HCT116 (cell line): ENCODE measurements around the gene CERK.

ENCODE experiments used
- ELF1 ChIP-seq: IDR thresholded peaks from 2 replicates; pipeline ENCODE4 v1.6.1; 2012; ENCODE audit warnings: low read depth, borderline replicate concordance
- JUND ChIP-seq: IDR thresholded peaks from 2 replicates; pipeline ENCODE4 v1.6.1; 2012
- POLR2AphosphoS5 ChIP-seq: IDR thresholded peaks from 2 replicates; pipeline ENCODE4 v1.6.1; 2011; ENCODE audit warnings: mild to moderate bottlenecking, low read depth, low read length, moderate library complexity
- RAD21 ChIP-seq: IDR thresholded peaks from 2 replicates; pipeline ENCODE4 v1.6.1; 2012; ENCODE audit warnings: low read depth, mild to moderate bottlenecking
- SP1 ChIP-seq: IDR thresholded peaks from 2 replicates; pipeline ENCODE4 v1.6.1; 2012; ENCODE audit warnings: low read depth
- TF ChIP-seq, protein P1 (sequence below), 3 experiments: fragments of 200-600 bp in 1 of 3; sonication (generic) in 1 of 3; IDR thresholded peaks in 2 of 3; conservative IDR thresholded peaks in 1 of 3; 2 replicates each; pipeline ENCODE4 v1.5.1; 2012 to 2017; ENCODE audit warnings: low read depth in 2 of 3, low read length in 2 of 3, antibody characterized with exemption in 1 of 3, borderline replicate concordance in 1 of 3, control low read depth in 1 of 3, mild to moderate bottlenecking in 1 of 3, mixed read lengths in 1 of 3, mixed run types in 1 of 3, moderate library complexity in 1 of 3; ENCODE audit not compliant: insufficient read depth in 1 of 3
- TF ChIP-seq, protein P2 (sequence below): IDR thresholded peaks from 2 replicates; pipeline ENCODE4 v1.6.1; 2011; ENCODE audit warnings: mild to moderate bottlenecking, low read length, moderate library complexity; ENCODE audit not compliant: insufficient replicate concordance; ENCODE audit errors: extremely low read depth
- TF ChIP-seq, protein P3 (sequence below): IDR thresholded peaks from 2 replicates; pipeline ENCODE4 v1.6.1; 2012

DNA sequence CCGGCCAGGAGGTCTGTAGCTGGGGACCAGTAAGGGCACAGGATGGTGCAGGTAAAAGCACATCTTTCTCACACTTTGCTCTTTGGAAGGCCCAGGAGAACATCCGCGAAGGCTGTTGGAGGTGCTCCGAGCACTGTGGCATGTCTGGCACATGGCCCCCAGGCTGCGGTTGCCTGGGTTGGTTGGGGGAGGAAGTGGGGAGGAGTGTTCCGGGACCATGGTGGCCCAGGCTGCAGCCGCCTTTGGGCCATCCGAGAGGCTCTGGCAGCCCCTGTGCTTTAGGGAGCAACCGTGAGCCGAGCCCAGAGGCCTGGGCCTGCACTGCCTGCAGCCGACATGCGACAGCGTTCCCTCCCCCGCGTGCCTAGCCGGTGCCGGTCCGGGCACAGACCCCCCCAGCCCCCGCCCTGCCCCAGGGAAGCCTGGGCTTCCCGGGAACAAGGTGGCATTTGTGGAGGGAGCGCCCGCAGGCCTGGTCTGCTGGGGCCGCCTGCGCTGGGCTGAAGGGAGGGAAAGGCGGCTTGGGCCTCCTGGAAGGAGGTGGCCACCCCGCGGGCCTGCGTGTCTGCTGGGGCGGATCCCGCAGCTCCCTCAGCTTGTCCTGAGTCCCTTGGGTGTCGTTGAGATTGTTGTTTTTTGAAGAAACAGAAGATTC is 59.9 kb downstream of the CERK start:
- TF ChIP-seq, protein P1, sequence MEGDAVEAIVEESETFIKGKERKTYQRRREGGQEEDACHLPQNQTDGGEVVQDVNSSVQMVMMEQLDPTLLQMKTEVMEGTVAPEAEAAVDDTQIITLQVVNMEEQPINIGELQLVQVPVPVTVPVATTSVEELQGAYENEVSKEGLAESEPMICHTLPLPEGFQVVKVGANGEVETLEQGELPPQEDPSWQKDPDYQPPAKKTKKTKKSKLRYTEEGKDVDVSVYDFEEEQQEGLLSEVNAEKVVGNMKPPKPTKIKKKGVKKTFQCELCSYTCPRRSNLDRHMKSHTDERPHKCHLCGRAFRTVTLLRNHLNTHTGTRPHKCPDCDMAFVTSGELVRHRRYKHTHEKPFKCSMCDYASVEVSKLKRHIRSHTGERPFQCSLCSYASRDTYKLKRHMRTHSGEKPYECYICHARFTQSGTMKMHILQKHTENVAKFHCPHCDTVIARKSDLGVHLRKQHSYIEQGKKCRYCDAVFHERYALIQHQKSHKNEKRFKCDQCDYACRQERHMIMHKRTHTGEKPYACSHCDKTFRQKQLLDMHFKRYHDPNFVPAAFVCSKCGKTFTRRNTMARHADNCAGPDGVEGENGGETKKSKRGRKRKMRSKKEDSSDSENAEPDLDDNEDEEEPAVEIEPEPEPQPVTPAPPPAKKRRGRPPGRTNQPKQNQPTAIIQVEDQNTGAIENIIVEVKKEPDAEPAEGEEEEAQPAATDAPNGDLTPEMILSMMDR (IDR thresholded peaks at IDR 0.05 in 2 of 3, conservative IDR thresholded peaks at IDR 0.05 in 1 of 3; ENCODE audit: borderline replicate concordance in 1 of 3, insufficient read depth in 1 of 3, low read depth in 2 of 3, low read length in 2 of 3) = no peak
- no peak for TF ChIP-seq ELF1
- no peak for TF ChIP-seq POLR2AphosphoS5
- TF ChIP-seq, protein P2, sequence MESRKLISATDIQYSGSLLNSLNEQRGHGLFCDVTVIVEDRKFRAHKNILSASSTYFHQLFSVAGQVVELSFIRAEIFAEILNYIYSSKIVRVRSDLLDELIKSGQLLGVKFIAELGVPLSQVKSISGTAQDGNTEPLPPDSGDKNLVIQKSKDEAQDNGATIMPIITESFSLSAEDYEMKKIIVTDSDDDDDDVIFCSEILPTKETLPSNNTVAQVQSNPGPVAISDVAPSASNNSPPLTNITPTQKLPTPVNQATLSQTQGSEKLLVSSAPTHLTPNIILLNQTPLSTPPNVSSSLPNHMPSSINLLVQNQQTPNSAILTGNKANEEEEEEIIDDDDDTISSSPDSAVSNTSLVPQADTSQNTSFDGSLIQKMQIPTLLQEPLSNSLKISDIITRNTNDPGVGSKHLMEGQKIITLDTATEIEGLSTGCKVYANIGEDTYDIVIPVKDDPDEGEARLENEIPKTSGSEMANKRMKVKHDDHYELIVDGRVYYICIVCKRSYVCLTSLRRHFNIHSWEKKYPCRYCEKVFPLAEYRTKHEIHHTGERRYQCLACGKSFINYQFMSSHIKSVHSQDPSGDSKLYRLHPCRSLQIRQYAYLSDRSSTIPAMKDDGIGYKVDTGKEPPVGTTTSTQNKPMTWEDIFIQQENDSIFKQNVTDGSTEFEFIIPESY = no peak
- TF ChIP-seq SP1 = no peak
- TF ChIP-seq JUND = no peak
- TF ChIP-seq RAD21 = no peak
- TF ChIP-seq, protein P3, sequence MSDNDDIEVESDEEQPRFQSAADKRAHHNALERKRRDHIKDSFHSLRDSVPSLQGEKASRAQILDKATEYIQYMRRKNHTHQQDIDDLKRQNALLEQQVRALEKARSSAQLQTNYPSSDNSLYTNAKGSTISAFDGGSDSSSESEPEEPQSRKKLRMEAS = no peak
